Hepatocyte (in vitro differentiated cells): ENCODE measurements around the gene SMTNL1.

Experiments used
- CTCF ChIP-seq: fragments of 200-600 bp; sonication (generic); IDR thresholded peaks from 2 replicates; pipeline ENCODE4 v1.5.1; 2016; ENCODE audit warnings: antibody characterized with exemption, mild to moderate bottlenecking; ENCODE audit not compliant: poor library complexity
- EZH2 ChIP-seq: fragments of 200-600 bp; sonication (generic); IDR thresholded peaks from 2 replicates; pipeline ENCODE4 v1.6.1; 2016; ENCODE audit warnings: antibody characterized with exemption, mild to moderate bottlenecking, borderline replicate concordance

- TF ChIP-seq CTCF, result no peak
- no peak for TF ChIP-seq EZH2
Measured at GRCh38 chr11:57545883-57546282, 8.5 kb downstream of the SMTNL1 start.
